Measurements from ENCODE around the gene BRINP3.
"Not testable (repeated sequence)": the region's sequence is repeated elsewhere in the genome, so short reads cannot be mapped to it uniquely, and the experiment has no call there.

Gene BRINP3

GRCh38 chr1:190477762-190478148, at the start of gene BRINP3:
BRINP3 (minus strand) TSS chr1:190477864.
- DNase-seq (ENCODE audit: low read depth in 2 of 2) = no peak

- DNase-seq (ENCODE audit: low read depth in 2 of 2) = no peak
Measured at GRCh38 chr1:190511554-190511953, 33.9 kb upstream of the BRINP3 start.

- DNase-seq (ENCODE audit: low read depth in 2 of 2) = no peak
Measured at GRCh38 chr1:190507357-190507756, 29.7 kb upstream of the BRINP3 start.

- not testable (repeated sequence) for DNase-seq (ENCODE audit: low read depth in 2 of 2)
Measured at GRCh38 chr1:190504539-190504938, 26.9 kb upstream of the BRINP3 start.

GRCh38 chr1:190497565-190497964, 19.9 kb upstream of the BRINP3 start:
- DNase-seq (ENCODE audit: low read depth in 2 of 2) = no peak

- DNase-seq (ENCODE audit: low read depth in 2 of 2) = no peak
Measured at GRCh38 chr1:190494451-190494850, 16.8 kb upstream of the BRINP3 start.

- no peak for DNase-seq (ENCODE audit: low read depth in 2 of 2)
Measured at GRCh38 chr1:190491404-190491803, 13.7 kb upstream of the BRINP3 start.

GRCh38 chr1:190484045-190484444, 6.4 kb upstream of the BRINP3 start:
- DNase-seq (ENCODE audit: low read depth in 2 of 2) = no peak

GRCh38 chr1:190480231-190480630, 2.6 kb upstream of the BRINP3 start:
- no peak for DNase-seq (ENCODE audit: low read depth in 2 of 2)

GRCh38 chr1:190479516-190479915, 1.9 kb upstream of the BRINP3 start:
- no peak for DNase-seq (ENCODE audit: low read depth in 2 of 2)

- DNase-seq (ENCODE audit: low read depth in 2 of 2) = no peak
Measured at GRCh38 chr1:190479050-190479397, 1.4 kb upstream of the BRINP3 start.

- no peak for DNase-seq (ENCODE audit: low read depth in 2 of 2)
Measured at GRCh38 chr1:190478149-190479049, 735 bp upstream of the BRINP3 start.

GRCh38 chr1:190476806-190477205, 858 bp downstream of the BRINP3 start:
- no peak for DNase-seq (ENCODE audit: low read depth in 2 of 2)

GRCh38 chr1:190476321-190476720, 1.3 kb downstream of the BRINP3 start:
- DNase-seq (ENCODE audit: low read depth in 2 of 2) = no peak

- DNase-seq (ENCODE audit: low read depth in 2 of 2) = no peak
Measured at GRCh38 chr1:190475421-190476141, 2.1 kb downstream of the BRINP3 start.

- no peak for DNase-seq (ENCODE audit: low read depth in 2 of 2)
Measured at GRCh38 chr1:190474650-190475211, 2.9 kb downstream of the BRINP3 start.

- DNase-seq (ENCODE audit: low read depth in 2 of 2) = no peak
Measured at GRCh38 chr1:190474010-190474409, 3.7 kb downstream of the BRINP3 start.

GRCh38 chr1:190472494-190472893, 5.2 kb downstream of the BRINP3 start:
- no peak for DNase-seq (ENCODE audit: low read depth in 2 of 2)

- no peak for DNase-seq (ENCODE audit: low read depth in 2 of 2)
Measured at GRCh38 chr1:190472042-190472441, 5.6 kb downstream of the BRINP3 start.

GRCh38 chr1:190464690-190465089, 13.0 kb downstream of the BRINP3 start:
- no peak for DNase-seq (ENCODE audit: low read depth in 2 of 2)

GRCh38 chr1:190456129-190456528, 21.5 kb downstream of the BRINP3 start:
- no peak for DNase-seq (ENCODE audit: low read depth in 2 of 2)

GRCh38 chr1:190455631-190456030, 22.0 kb downstream of the BRINP3 start:
- no peak for DNase-seq (ENCODE audit: low read depth in 2 of 2)

- DNase-seq (ENCODE audit: low read depth in 2 of 2) = no peak
Measured at GRCh38 chr1:190453550-190453949, 24.1 kb downstream of the BRINP3 start.

Data from stimulated activated CD8-positive, alpha-beta memory T cell treated with anti-CD3 and anti-CD28 coated beads, Interleukin-2, amount 100 ng/mL, for 1 hour (primary cell).